Upper lobe of right lung (tissue), 1 donor: ENCODE data around the gene LCAT. TPM values are rescaled to one million over a fixed set of nuclear protein-coding genes. Genes with fewer than 3 reads are reported as not detected.
A peak's percentile ranks its signal among the peaks of the same experiment; 100 is the strongest.

Experiments used
- ATAC-seq: fragments of 200-7000 bp; cut with Tn5 transposase; one replicate; pipeline ENCODE4 v1.9.1; 2020; ENCODE audit warnings: mild to moderate bottlenecking, moderate library complexity
- DNase-seq: peaks from one replicate; pipeline ENCODE4 v3.0.0-alpha.2; 2020
- H3K27ac ChIP-seq: fragments of 200-600 bp; one replicate; pipeline ENCODE4 v1.8.0; 2022
- H3K27me3 ChIP-seq: fragments of 200-600 bp; one replicate; pipeline ENCODE4 v1.8.0; 2022; ENCODE audit warnings: mild to moderate bottlenecking
- H3K36me3 ChIP-seq: fragments of 200-600 bp; one replicate; pipeline ENCODE4 v1.8.0; 2022
- H3K4me1 ChIP-seq: fragments of 200-600 bp; one replicate; pipeline ENCODE4 v1.8.0; 2022
- H3K4me3 ChIP-seq: fragments of 200-600 bp; one replicate; pipeline ENCODE4 v1.8.0; 2022; ENCODE audit warnings: mild to moderate bottlenecking
- H3K9me3 ChIP-seq: fragments of 200-600 bp; one replicate; pipeline ENCODE4 v1.8.0; 2022
- CTCF ChIP-seq: fragments of 200-600 bp; IDR thresholded peaks from one replicate; pipeline ENCODE4 v1.8.0; 2022; ENCODE audit warnings: antibody characterized with exemption
- intact Hi-C: fragments of 100-400 bp; cut with DNase I; formaldehyde crosslinking; loops from one replicate; pipeline ENCODE4 v1.11.0; 2022
- total RNA-seq: library from RNA; stranded (reverse); fragmentation: NEBNext Ultra II Directional; extraction: Animal tissue kit (Norgen Biotek cat#: 25700); gene quantifications from one replicate; pipeline ENCODE4 v1.2.1, GENCODE V29; 2021
- donor health status: DM: no; HTN: yes; CAD: no; lungs with severe emphysema.

The LCAT gene
- total RNA-seq, 1 donor from 2014 or later: 40.2 TPM

- Histone ChIP-seq H3K4me3 (peak overlapping the region; percentile 95), H3K36me3 (peaks cover 30% of the 10 kb centered on the region), H3K9me3 (no peaks in the 10 kb centered on the region), H3K27me3 (no peaks in the 10 kb centered on the region), H3K27ac (peak overlapping the region; percentile 12), H3K4me1 (peaks cover 66% of the 10 kb centered on the region)
- no peak for TF ChIP-seq CTCF
- intact Hi-C loops: no loop called here
- no peak for DNase-seq
- ATAC-seq: no peak
These were observed 22.0 kb upstream of the LCAT start for GRCh38 chr16:67965668-67966548.

- ATAC-seq (no peak), DNase-seq (no peak)
- H3K9me3 ChIP-seq: no peaks in the 10 kb centered on the region
- no peaks in the 10 kb centered on the region for H3K27me3 ChIP-seq
- peaks cover 79% of the 10 kb centered on the region for H3K4me1 ChIP-seq
- intact Hi-C loops: no loop called here
- no peak overlapping the region for H3K4me3 ChIP-seq
- TF ChIP-seq CTCF: no peak
- H3K36me3 ChIP-seq: peaks cover 43% of the 10 kb centered on the region
- H3K27ac ChIP-seq: no peak overlapping the region
These were observed 20.7 kb upstream of the LCAT start for GRCh38 chr16:67964477-67965131.

- Histone ChIP-seq H3K9me3 (no peaks in the 10 kb centered on the region), H3K27ac (peak overlapping the region; percentile 30), H3K4me1 (peaks cover 87% of the 10 kb centered on the region), H3K27me3 (no peaks in the 10 kb centered on the region), H3K36me3 (peaks cover 50% of the 10 kb centered on the region), H3K4me3 (no peak overlapping the region)
- ATAC-seq (no peak), DNase-seq (no peak)
- intact Hi-C loops: no loop called here
- TF ChIP-seq CTCF: no peak
These were observed 19.9 kb upstream of the LCAT start for GRCh38 chr16:67963662-67964321.

- Histone ChIP-seq H3K27ac (peak overlapping the region; percentile 30), H3K9me3 (no peaks in the 10 kb centered on the region), H3K36me3 (peaks cover 55% of the 10 kb centered on the region), H3K27me3 (no peaks in the 10 kb centered on the region), H3K4me1 (peaks cover 87% of the 10 kb centered on the region), H3K4me3 (no peak overlapping the region)
- intact Hi-C loops: no loop called here
- no peak for TF ChIP-seq CTCF
- DNase-seq (no peak), ATAC-seq (no peak)
These were observed 19.4 kb upstream of the LCAT start for GRCh38 chr16:67963292-67963661.

GRCh38 chr16:67962135-67962534 is 18.2 kb upstream of the LCAT start:
- no peak for TF ChIP-seq CTCF
- Histone ChIP-seq H3K36me3 (peaks cover 64% of the 10 kb centered on the region), H3K27me3 (no peaks in the 10 kb centered on the region), H3K27ac (peak overlapping the region; percentile 58), H3K9me3 (no peaks in the 10 kb centered on the region), H3K4me3 (no peak overlapping the region), H3K4me1 (peaks cover 83% of the 10 kb centered on the region)
- no peak for ATAC-seq
- no peak for DNase-seq
- intact Hi-C loops: no loop called here
